Activated CD8-positive, alpha-beta T cell treated with anti-CD3 and anti-CD28 coated beads, Interleukin-2, amount 10 ng/mL, durations not matched to agents 7 days and 5 days (primary cell): ENCODE measurements around the gene SCYL1. TPM values are rescaled to one million over a fixed set of nuclear protein-coding genes. Genes with fewer than 3 reads are reported as not detected.
A peak's percentile ranks its signal among the peaks of the same experiment; 100 is the strongest.

Experiments
- ATAC-seq: fragments of 150-1000 bp; cut with Tn5 transposase; one replicate; pipeline ENCODE4 v1.10.0; 2021; ENCODE audit warnings: moderate library complexity
- CTCF ChIA-PET: fragments of 350-600 bp; sonication (Branson Sonifier 250); formaldehyde crosslinking; loops from one replicate; lab custom pipeline; 2021; ENCODE audit warnings: antibody characterized with exemption; lab: Charles Lee
- POLR2A ChIA-PET: fragments of 350-600 bp; sonication (Branson Sonifier 250); formaldehyde crosslinking; loops from one replicate; lab custom pipeline; 2021; ENCODE audit warnings: antibody characterized with exemption; lab: Charles Lee
- DNase-seq: peaks from one replicate; pipeline ENCODE4 v3.0.0-alpha.2; 2020
- H3K27ac Mint-ChIP-seq: one replicate; pipeline ENCODE4 v1.8.0; 2021; ENCODE audit warnings: mild to moderate bottlenecking, mixed read lengths
- H3K27me3 Mint-ChIP-seq: one replicate; pipeline ENCODE4 v1.8.0; 2021; ENCODE audit warnings: low read depth, mixed read lengths
- H3K36me3 Mint-ChIP-seq: one replicate; pipeline ENCODE4 v1.8.0; 2021; ENCODE audit warnings: low read depth, mixed read lengths
- H3K4me1 Mint-ChIP-seq: one replicate; pipeline ENCODE4 v1.8.0; 2021; ENCODE audit warnings: low read depth, mixed read lengths
- H3K4me3 Mint-ChIP-seq: one replicate; pipeline ENCODE4 v1.8.0; 2021; ENCODE audit warnings: mild to moderate bottlenecking, mixed read lengths
- H3K9me3 Mint-ChIP-seq: one replicate; pipeline ENCODE4 v1.8.0; 2022; ENCODE audit warnings: mixed read lengths; ENCODE audit not compliant: insufficient read depth
- total RNA-seq, 2 experiments: library from RNA; stranded (reverse); gene quantifications; one replicate each; pipeline ENCODE4 v1.2.3, GENCODE V29; 2021

Gene SCYL1
- total RNA-seq, 2 experiments from 2014 or later, result 68.0 to 69.5 TPM

DNA sequence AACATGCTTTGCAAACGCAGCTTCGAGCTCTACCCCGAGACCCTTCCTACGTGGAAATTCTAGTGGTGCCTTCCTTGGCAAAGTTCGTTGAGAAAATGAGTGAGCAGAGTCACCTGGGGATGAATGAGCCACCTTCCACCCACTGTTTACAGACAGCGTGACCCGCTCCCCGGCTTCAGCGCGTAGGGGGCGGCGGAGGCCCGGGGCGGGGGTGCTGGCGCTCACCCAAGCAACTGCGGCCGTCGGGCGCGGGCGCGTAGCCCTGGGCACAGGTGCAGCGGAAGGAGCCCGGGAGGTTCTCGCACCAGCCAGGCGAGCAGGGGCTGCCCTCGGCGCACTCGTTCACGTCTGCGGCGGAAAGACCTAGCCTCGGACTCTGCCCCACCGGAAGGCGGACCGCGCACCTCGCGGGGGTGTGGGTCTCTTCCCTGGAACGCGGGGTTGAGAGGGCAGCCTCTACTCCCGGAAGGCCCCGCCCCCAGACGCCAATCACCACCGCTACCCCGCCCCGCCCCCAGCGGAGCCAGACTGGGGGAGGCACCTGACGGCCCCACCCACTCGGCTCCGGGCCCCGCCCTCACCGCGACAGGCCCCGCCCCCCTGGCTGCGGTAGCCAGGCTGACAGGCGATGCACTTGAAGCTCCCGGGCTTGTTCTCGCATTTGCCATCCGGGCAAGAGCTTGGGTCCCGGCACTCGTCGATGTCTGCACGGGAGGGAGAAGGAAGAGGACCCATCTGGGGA is 21.5 kb downstream of the SCYL1 start:
- DNase-seq (peak; percentile 98), ATAC-seq (peak; percentile 92)
- Mint-ChIP-seq H3K4me1 (peaks cover 52% of the 10 kb centered on the region), H3K9me3 (no peaks in the 10 kb centered on the region), H3K27me3 (no peaks in the 10 kb centered on the region), H3K4me3 (peak overlapping the region; percentile 72), H3K27ac (peak overlapping the region; percentile 87), H3K36me3 (peaks cover 40% of the 10 kb centered on the region)
- POLR2A ChIA-PET, result interaction anchor here (0.6 to 1.7 kb wide), 6 partner anchors 10 to 41 kb away, joined by 3 to 5 read pairs (median 4); partner anchors contain the start of genes FAM89B and ZNRD2
- CTCF ChIA-PET, result interaction anchor here (1.1 to 8.4 kb wide), 6 partner anchors 11 to 44 kb away, joined by 3 to 172 read pairs (median 4); partner anchors contain the start of genes FAM89B, KCNK7 and ZNRD2

DNA sequence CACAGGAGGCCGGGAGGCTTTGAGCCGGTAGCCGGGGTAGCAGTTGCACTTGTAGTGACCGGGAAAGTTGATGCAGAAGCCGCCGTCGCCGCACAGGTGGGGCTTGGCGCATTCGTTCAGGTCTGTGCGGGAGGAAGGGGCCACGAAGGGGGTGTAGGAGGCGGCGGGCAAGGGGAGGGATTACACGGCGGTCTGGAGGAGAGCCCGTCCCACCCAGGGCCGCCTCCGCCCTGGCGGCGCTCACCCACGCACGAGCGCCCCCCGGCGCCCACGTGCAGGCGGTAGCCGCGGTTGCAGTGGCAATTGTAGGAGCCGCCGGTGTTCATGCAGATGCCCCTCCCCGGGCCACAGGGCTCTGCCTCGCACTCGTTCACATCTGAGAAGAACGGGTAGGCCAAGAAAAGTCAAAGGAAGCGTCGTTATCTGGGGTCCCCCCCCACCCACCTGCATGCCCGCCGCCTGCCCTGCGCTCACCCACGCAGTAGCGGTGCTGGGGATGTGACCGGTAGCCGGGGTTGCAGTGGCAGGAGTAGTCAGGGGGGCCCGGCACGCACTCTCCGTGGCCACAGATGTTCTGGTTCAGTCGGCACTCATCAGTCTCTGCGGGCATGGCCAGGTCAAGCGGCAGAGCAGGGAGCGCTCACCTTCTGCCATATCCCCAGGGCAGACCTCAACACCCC is 22.7 kb downstream of the SCYL1 start:
- no peak for ATAC-seq
- peak overlapping the region; percentile 72 for H3K4me3 Mint-ChIP-seq
- H3K4me1 Mint-ChIP-seq, result peaks cover 57% of the 10 kb centered on the region
- DNase-seq, result no peak
- H3K36me3 Mint-ChIP-seq, result peaks cover 52% of the 10 kb centered on the region
- H3K9me3 Mint-ChIP-seq, result no peaks in the 10 kb centered on the region
- ChIA-PET POLR2A (interaction anchor here (0.9 to 1.1 kb wide), 3 partner anchors 9 to 49 kb away, joined by 3 to 5 read pairs (median 3); partner anchors contain the start of genes MALAT1 and ZNRD2), CTCF (interaction anchor here (1.3 to 8.4 kb wide), 5 partner anchors 9 to 43 kb away, joined by 3 to 172 read pairs (median 5); partner anchors contain the start of genes FAM89B and KCNK7)
- no peaks in the 10 kb centered on the region for H3K27me3 Mint-ChIP-seq
- H3K27ac Mint-ChIP-seq, result peak overlapping the region; percentile 69

DNA sequence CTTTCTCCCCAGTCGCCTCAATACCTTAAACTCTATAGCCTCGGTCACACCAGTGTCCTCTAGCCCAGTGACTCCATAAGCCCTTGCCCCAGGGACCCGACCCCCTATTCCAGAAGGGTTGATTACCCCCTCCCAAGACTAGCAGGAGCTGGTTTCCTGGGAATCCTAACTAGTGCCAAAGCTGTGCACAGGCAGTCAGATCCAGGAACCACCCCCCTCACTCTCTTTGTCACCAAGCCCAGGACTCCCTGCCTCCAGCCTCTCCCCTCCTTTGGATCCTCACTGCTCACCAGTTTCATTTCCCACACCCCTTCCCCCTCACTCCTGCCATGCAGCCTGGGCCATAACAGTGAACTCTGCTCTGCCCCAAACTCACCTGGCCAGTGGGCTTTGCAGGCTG is 23.5 kb downstream of the SCYL1 start:
- peaks cover 53% of the 10 kb centered on the region for H3K36me3 Mint-ChIP-seq
- H3K9me3 Mint-ChIP-seq, result no peaks in the 10 kb centered on the region
- POLR2A ChIA-PET, result interaction anchor here (1.0 to 1.1 kb wide), 3 partner anchors 9 to 49 kb away, joined by 3 to 4 read pairs (median 3); partner anchors contain the start of gene MALAT1
- DNase-seq (no peak), ATAC-seq (no peak)
- H3K27me3 Mint-ChIP-seq, result no peaks in the 10 kb centered on the region
- peak overlapping the region; percentile 39 for H3K4me3 Mint-ChIP-seq
- H3K27ac Mint-ChIP-seq, result peak overlapping the region; percentile 69
- peaks cover 64% of the 10 kb centered on the region for H3K4me1 Mint-ChIP-seq
- CTCF ChIA-PET, result interaction anchor here (1.2 to 1.7 kb wide), 4 partner anchors 8 to 22 kb away, joined by 3 to 6 read pairs (median 4); partner anchors contain the start of gene ZNRD2

DNA sequence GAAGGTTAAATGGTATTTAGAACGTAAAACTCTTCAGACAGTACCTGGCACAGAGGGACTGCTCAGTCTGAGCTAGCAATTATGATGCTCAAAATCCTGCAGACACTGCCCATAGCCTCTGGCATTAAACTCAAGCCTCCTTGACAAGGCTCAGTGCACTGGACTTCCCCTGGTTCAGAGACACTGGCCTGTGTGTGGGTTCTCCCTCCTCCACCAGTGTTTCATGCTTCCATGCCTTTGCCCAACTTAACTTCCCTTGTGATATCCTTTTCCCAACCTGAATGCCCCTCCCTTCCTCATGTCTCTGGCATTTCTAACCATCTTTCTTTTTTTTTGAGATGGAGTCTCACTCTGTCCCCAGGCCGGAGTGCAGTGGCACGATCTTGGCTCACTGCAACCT is 24.2 kb downstream of the SCYL1 start:
- DNase-seq (no peak), ATAC-seq (no peak)
- CTCF ChIA-PET, result interaction anchor here (1.2 to 1.7 kb wide), 4 partner anchors 8 to 21 kb away, joined by 3 to 6 read pairs (median 4); partner anchors contain the start of gene ZNRD2
- Mint-ChIP-seq H3K27ac (no peak overlapping the region), H3K4me3 (no peak overlapping the region), H3K27me3 (no peaks in the 10 kb centered on the region), H3K36me3 (peaks cover 53% of the 10 kb centered on the region), H3K4me1 (peaks cover 66% of the 10 kb centered on the region), H3K9me3 (no peaks in the 10 kb centered on the region)
- POLR2A ChIA-PET, result interaction anchor here (1.0 to 1.1 kb wide), 3 partner anchors 8 to 50 kb away, joined by 3 to 4 read pairs (median 3); partner anchors contain the start of gene MALAT1

DNA sequence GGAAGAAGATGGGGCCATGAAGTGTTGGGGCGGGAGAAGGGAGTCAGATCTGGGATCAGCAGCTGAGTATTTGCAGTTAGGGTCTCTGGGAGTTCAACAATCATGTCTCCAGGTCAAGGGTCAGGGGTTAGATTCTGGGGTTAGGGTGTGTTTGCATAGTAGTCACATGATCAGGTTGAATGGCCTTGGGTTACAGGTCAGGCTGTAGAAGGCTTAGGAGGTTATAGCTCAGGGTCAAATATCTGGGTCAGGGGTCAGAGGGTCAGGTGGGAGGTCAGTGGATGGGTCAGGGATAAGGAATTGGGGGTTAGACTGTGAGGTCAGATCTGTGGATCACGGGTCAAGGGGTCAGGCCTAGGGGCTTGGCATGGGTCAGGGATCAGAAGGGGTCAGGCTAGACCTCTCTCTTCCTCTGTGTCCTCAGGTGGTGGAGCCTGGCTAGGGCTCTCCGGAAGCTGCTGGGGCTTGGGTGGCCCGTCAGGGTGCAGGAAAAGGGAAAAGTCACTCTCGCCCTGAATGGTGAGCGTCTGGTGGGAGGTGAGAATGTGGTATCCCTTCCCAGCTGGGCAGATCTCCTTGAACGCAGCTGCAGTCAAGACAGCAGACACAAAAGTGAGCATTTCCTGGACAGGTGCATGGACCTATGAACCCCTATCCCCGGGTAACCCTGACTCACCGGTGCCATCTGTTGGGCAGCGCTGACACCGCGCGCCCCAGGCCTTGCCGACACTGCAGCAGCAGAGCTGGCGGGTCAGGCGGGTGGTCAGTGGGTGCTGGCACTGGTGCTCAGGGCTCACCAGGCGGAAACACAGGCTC is 26.9 kb downstream of the SCYL1 start:
- Mint-ChIP-seq H3K4me1 (peaks cover 77% of the 10 kb centered on the region), H3K9me3 (no peaks in the 10 kb centered on the region), H3K4me3 (peak overlapping the region; percentile 13), H3K27me3 (no peaks in the 10 kb centered on the region), H3K36me3 (peaks cover 44% of the 10 kb centered on the region), H3K27ac (peak overlapping the region; percentile 78)
- ATAC-seq (peak; percentile 44), DNase-seq (peak; percentile 77)
- ChIA-PET CTCF (interaction anchor here (0.7 to 3.9 kb wide), 14 partner anchors 8 to 417 kb away, joined by 3 to 35 read pairs (median 6); partner anchors contain the start of genes EHBP1L1 and FAM89B), POLR2A (interaction anchor here (0.6 to 2.0 kb wide), 4 partner anchors 10 to 47 kb away, joined by 3 to 6 read pairs (median 4); partner anchors contain the start of gene ZNRD2)

DNA sequence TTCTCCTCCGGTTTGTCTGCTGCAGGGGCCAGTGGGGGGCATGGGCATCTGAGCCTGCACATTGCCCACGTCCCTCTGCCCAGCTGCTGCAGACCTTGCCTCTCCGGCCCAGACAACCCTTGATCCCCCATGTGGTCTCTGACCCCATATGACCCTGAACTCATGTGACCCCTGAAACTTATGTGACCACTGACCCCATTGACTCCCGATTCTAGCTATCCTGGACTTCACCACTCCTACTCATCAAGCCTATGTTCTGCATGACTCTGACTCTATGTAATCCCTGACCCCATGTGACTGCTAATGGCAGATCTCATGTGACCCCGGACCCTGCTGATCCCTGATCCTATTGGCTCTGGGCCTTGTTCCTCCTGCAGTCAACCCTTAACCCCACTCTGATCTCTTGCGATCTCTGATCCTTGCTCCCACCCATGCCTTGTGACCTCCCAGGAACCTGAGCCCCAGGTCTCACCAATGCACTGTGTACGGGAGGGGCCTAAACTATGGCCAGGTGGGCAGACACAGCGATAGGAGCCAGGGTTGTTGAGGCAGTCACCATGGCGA is 27.6 kb downstream of the SCYL1 start:
- Mint-ChIP-seq H3K4me3 (peak overlapping the region; percentile 13), H3K4me1 (peaks cover 79% of the 10 kb centered on the region), H3K27me3 (no peaks in the 10 kb centered on the region), H3K9me3 (no peaks in the 10 kb centered on the region), H3K27ac (peak overlapping the region; percentile 78), H3K36me3 (peaks cover 42% of the 10 kb centered on the region)
- CTCF ChIA-PET, result interaction anchor here (0.7 to 3.9 kb wide), 12 partner anchors 9 to 417 kb away, joined by 3 to 35 read pairs (median 7); partner anchors contain the start of genes EHBP1L1 and FAM89B
- DNase-seq (no peak), ATAC-seq (no peak)
- POLR2A ChIA-PET, result interaction anchor here (0.8 to 2.0 kb wide), 7 partner anchors 9 to 219 kb away, joined by 3 to 6 read pairs (median 3); partner anchors contain the start of genes DPF2, MALAT1 and ZNRD2

DNA sequence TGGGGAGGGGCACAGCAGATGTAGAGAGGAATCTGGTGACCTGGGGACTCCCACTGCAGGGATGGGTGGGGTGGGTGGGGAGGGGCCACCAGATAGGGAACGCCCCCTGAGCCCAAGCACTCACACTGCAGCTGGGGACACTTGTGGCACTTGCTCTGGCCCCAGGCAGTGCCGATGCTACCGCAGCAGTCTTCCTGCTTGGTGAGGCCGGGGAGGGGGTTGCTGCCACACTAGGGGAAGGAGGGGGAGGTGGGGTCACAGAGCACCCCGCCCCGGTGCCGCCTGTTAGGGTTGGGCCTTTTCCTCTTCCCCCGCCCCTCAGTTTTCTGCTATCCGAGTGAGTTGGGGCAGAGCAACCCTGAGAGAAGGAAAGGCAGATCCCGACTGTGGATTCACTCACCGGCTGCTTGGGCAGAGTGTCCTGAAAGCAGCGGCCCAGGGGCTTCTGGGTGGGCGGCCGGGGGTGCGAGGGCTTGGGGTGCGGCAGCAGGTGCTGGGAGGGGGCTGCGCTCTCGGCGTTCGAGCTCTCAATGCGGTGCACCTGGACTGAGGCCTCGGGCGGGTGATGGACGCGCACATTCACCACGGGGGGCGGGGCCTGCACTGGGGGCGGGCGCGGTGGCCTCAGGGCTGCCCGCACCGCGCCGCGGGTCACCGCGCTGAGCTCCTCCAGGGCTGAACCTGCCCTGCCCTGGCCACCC is 28.6 kb downstream of the SCYL1 start:
- peak; percentile 67 for ATAC-seq
- H3K4me3 Mint-ChIP-seq, result peak overlapping the region; percentile 50
- peaks cover 36% of the 10 kb centered on the region for H3K36me3 Mint-ChIP-seq
- H3K9me3 Mint-ChIP-seq, result no peaks in the 10 kb centered on the region
- peak overlapping the region; percentile 62 for H3K27ac Mint-ChIP-seq
- peak; percentile 91 for DNase-seq
- H3K27me3 Mint-ChIP-seq, result no peaks in the 10 kb centered on the region
- ChIA-PET POLR2A (interaction anchor here (0.8 to 2.0 kb wide), 8 partner anchors 9 to 220 kb away, joined by 3 to 5 read pairs (median 3); partner anchors contain the start of genes DPF2, MALAT1 and ZNRD2), CTCF (interaction anchor here (1.7 to 3.9 kb wide), 6 partner anchors 10 to 19 kb away, joined by 5 to 35 read pairs (median 13); partner anchors contain the start of gene FAM89B)
- peaks cover 70% of the 10 kb centered on the region for H3K4me1 Mint-ChIP-seq

DNA sequence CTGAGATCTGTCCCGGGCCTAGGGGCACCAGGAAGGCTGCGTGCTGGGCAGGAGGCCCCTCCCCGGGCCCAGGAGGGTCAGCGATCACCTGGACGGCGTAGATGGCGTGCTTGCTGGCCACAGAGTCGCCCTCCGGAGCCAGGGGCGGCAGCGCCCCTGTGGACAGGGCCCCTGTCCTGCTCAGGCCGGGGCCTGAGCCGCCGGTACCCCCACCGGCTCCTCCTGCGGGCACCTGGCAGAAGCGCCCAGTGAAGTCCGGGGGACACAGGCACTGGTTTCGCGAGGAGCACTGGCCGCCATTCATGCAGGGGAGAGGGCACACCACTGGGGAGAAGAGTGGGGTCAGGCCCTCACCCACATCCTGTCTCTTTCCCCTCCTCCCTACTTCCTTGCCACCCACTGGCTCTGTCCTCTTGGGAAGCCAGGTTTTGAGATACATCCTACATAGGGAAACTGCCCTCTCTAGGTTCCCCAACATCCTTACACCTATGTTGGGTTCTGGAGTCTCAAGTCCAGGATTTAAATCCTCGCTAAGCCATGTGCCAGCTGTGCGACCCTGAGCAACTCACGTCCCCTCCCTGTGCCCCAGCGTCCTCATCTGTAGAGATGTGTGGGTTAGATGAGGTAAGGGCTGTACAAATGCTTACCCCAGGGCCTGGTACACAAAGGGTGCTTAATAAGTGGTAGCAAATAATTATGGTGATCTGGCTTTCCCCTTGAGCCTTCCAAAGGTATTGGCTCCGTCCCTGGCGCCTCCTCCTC is 29.4 kb downstream of the SCYL1 start:
- peaks cover 28% of the 10 kb centered on the region for H3K36me3 Mint-ChIP-seq
- no peaks in the 10 kb centered on the region for H3K27me3 Mint-ChIP-seq
- no peaks in the 10 kb centered on the region for H3K9me3 Mint-ChIP-seq
- CTCF ChIA-PET, result interaction anchor here (1.0 to 3.9 kb wide), 4 partner anchors 11 to 16 kb away, joined by 3 to 35 read pairs (median 12); partner anchors contain the start of gene ZNRD2
- peak overlapping the region; percentile 68 for H3K4me3 Mint-ChIP-seq
- POLR2A ChIA-PET, result interaction anchor here (0.8 to 1.0 kb wide), 3 partner anchors 11 to 304 kb away, joined by 3 read pairs; partner anchors contain the start of gene CFL1
- peaks cover 67% of the 10 kb centered on the region for H3K4me1 Mint-ChIP-seq
- DNase-seq (no peak), ATAC-seq (no peak)
- H3K27ac Mint-ChIP-seq, result peak overlapping the region; percentile 76

DNA sequence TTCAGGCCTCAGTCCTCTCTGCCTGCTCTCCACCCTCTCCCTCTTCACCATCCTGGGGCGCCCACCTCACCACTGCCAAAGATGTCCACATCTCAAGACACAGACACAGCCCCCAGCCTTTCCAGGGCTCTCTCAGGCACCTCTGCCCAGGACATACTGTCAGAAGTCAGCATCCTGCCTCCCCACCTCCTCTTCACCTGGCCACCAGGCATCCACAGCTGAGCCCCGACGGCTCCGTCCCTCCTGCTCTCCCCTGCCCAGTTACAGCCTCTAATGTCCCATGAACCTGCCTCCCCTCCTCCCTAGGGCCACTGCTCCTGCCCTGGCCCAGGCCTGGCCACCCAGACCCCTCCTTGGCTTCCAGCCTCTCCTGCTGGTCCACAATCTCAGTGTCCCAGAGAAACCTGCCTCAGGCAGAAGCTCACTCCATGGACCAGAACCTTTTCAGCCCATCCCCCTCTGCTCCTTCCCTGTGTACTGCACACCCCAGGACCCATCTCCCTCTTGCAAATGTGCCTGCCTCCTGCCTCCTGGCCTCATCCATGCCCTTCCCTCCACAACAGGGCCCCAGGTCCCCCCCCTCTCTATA is 30.1 kb downstream of the SCYL1 start:
- Mint-ChIP-seq H3K4me1 (peaks cover 72% of the 10 kb centered on the region), H3K4me3 (peak overlapping the region; percentile 68), H3K36me3 (peaks cover 24% of the 10 kb centered on the region), H3K9me3 (no peaks in the 10 kb centered on the region), H3K27me3 (no peaks in the 10 kb centered on the region), H3K27ac (peak overlapping the region; percentile 76)
- no peak for ATAC-seq
- ChIA-PET POLR2A (interaction anchor here (1.0 kb wide), 1 partner anchor 303 kb away, joined by 3 read pairs; the partner anchor contains the start of gene CFL1), CTCF (interaction anchor here (0.8 to 3.5 kb wide), 4 partner anchors 11 to 17 kb away, joined by 3 to 18 read pairs (median 4); partner anchors contain the start of gene ZNRD2)
- DNase-seq, result no peak
